ENCODE data around the gene AUTS2. TPM values are rescaled to one million over a fixed set of nuclear protein-coding genes. Genes with fewer than 3 reads are reported as not detected.

The AUTS2 gene
- polyA plus RNA-seq, 1 experiment: 0.54 TPM

GRCh38 chr7:70739646-70740210 is 1141.5 kb downstream of the AUTS2 start:
- Histone ChIP-seq H3K27me3 (ENCODE audit: control insufficient read depth, insufficient read depth, low read length) (no peaks in the 10 kb centered on the region), H3K36me3 (ENCODE audit: control insufficient read depth, insufficient read depth, low read length) (no peaks in the 10 kb centered on the region), H3K4me3 (ENCODE audit: low read depth, low read length) (no peak overlapping the region)
- TF ChIP-seq CTCF (IDR thresholded peaks at IDR 0.05; ENCODE audit: insufficient read depth, low read depth, low read length): no peak
- ChIA-PET POLR2A (no interaction called here), CTCF (interaction anchor here (0.6 kb wide), 1 partner anchor 18 kb away, joined by 4 read pairs; no protein-coding TSS in a partner anchor)
- no peak for DNase-seq (ENCODE audit: low read depth)

- no peak for TF ChIP-seq CTCF (IDR thresholded peaks at IDR 0.05; ENCODE audit: insufficient read depth, low read depth, low read length)
- ChIA-PET CTCF (no interaction called here), POLR2A (no interaction called here)
- Histone ChIP-seq H3K4me3 (ENCODE audit: low read depth, low read length) (no peak overlapping the region), H3K36me3 (ENCODE audit: control insufficient read depth, insufficient read depth, low read length) (no peaks in the 10 kb centered on the region), H3K27me3 (ENCODE audit: control insufficient read depth, insufficient read depth, low read length) (no peaks in the 10 kb centered on the region)
- no peak for DNase-seq (ENCODE audit: low read depth)
Observed at GRCh38 chr7:70741666-70742065, 1143.4 kb downstream of the AUTS2 start.

DNA sequence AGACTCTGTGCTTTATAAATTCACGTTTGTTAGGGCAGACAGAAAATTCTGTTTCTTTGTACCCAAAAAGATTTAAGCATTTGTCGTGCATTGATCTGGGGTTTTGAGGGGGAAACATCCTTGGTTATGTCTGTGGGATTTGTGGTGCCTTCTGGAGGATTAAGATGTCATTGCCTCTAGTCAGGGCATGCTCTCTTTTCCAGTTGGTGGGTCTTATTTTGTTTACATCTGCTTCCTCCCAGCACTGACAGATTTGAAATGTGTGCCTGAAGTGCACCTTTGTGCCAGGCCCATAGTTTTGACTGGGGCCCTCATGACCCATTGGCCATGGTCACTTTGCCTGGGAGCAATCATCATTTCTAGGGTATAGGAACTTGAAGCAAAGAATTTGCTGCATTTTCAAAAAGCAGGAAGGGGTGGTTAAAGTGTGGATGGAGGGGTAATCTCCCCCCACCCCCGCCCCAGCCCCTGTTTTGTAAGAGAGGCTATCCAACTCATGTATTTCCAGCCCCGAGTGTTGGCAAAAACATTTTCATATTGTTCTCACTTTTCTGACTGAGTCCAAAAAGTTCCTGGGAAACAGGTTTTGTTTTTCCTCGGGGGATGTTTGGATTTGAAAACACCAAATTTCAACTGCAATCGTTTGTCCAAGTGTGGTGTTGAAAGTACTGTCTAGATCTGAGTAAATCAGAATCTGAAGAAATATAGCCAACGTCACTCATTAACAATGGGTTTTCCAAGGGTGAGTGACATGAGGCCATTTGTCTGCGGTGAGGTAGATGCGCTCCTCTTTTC is 1145.5 kb downstream of the AUTS2 start:
- no peak for TF ChIP-seq CTCF (IDR thresholded peaks at IDR 0.05; ENCODE audit: insufficient read depth, low read depth, low read length)
- CTCF ChIA-PET: no interaction called here
- Histone ChIP-seq H3K4me3 (ENCODE audit: low read depth, low read length) (no peak overlapping the region), H3K27me3 (ENCODE audit: control insufficient read depth, insufficient read depth, low read length) (no peaks in the 10 kb centered on the region), H3K36me3 (ENCODE audit: control insufficient read depth, insufficient read depth, low read length) (no peaks in the 10 kb centered on the region)
- POLR2A ChIA-PET: no interaction called here
- DNase-seq (ENCODE audit: low read depth): no peak

DNA sequence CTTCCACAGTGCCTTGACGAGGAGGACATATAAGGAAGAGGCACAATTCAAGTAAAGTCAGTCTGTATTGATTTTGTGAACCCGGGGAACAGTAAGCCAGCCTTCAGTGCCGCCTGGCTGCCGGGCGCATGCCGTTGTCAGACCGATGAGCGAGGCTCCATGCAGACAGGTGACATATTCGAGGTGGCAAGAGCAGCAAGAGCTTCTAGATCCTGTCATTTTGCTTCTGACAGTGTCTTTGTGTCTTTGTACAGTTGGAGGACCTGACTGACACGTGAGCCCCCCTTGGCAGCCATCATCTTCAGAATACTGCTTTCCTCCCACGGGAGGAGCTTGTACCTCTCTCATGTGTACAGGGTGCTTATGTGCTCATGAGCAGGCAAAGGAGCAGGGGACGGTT is 1146.2 kb downstream of the AUTS2 start:
- H3K27me3 ChIP-seq (ENCODE audit: control insufficient read depth, insufficient read depth, low read length): no peaks in the 10 kb centered on the region
- TF ChIP-seq CTCF (IDR thresholded peaks at IDR 0.05; ENCODE audit: insufficient read depth, low read depth, low read length): no peak
- POLR2A ChIA-PET: no interaction called here
- no peak overlapping the region for H3K4me3 ChIP-seq (ENCODE audit: low read depth, low read length)
- no peak for DNase-seq (ENCODE audit: low read depth)
- H3K36me3 ChIP-seq (ENCODE audit: control insufficient read depth, insufficient read depth, low read length): no peaks in the 10 kb centered on the region
- CTCF ChIA-PET: no interaction called here

- ChIA-PET CTCF (no interaction called here), POLR2A (no interaction called here)
- no peak for TF ChIP-seq CTCF (IDR thresholded peaks at IDR 0.05; ENCODE audit: insufficient read depth, low read depth, low read length)
- H3K27me3 ChIP-seq (ENCODE audit: control insufficient read depth, insufficient read depth, low read length): no peaks in the 10 kb centered on the region
- H3K4me3 ChIP-seq (ENCODE audit: low read depth, low read length): no peak overlapping the region
- H3K36me3 ChIP-seq (ENCODE audit: control insufficient read depth, insufficient read depth, low read length): no peaks in the 10 kb centered on the region
- no peak for DNase-seq (ENCODE audit: low read depth)
Observed at GRCh38 chr7:70749831-70750230, 1151.6 kb downstream of the AUTS2 start.

Data from BJ (cell line).